PC-3 (cell line): ENCODE data around the gene CISTR.

ENCODE experiments used
- CTCF ChIP-seq: fragments of 300-600 bp; sonication (generic); conservative IDR thresholded peaks from 2 replicates; pipeline ENCODE4 v1.5.1; 2017; ENCODE audit warnings: antibody characterized with exemption, low read depth, mild to moderate bottlenecking, low read length
- EZH2 ChIP-seq: fragments of 300-600 bp; sonication (generic); IDR thresholded peaks from one replicate; pipeline ENCODE4 v1.6.1; 2017; ENCODE audit warnings: antibody characterized with exemption, mild to moderate bottlenecking, low read length; ENCODE audit not compliant: unreplicated experiment

GRCh38 chr12:53744130-53744441 lies 7.7 kb downstream of the CISTR start:
- no peak for TF ChIP-seq CTCF
- TF ChIP-seq EZH2, result no peak
